Activated T-cell treated with anti-CD3 and anti-CD28 coated beads for 1 hour (primary cell): ENCODE results near the gene FAM193A.
A peak's percentile ranks its signal among the peaks of the same experiment; 100 is the strongest.
"Not testable (repeated sequence)": the region's sequence is repeated elsewhere in the genome, so short reads cannot be mapped to it uniquely, and the experiment has no call there.

Experiments used
- DNase-seq: peaks from one replicate; pipeline ENCODE4 v3.0.0-alpha.2; 2020; ENCODE audit warnings: low read depth

FAM193A gene

GRCh38 chr4:2754848-2755819 lies 218.7 kb downstream of the FAM193A start:
- DNase-seq, result no peak

- DNase-seq, result peak; percentile 71
Observed at GRCh38 chr4:2755821-2756690, 219.6 kb downstream of the FAM193A start, which contains the start of gene TNIP2. TSS of gene TNIP2 (minus strand) at chr4:2756336. CDS start at chr4:2756289, 47 bp downstream.

- no peak for DNase-seq
Observed at GRCh38 chr4:2756691-2757350, 220.4 kb downstream of the FAM193A start.

GRCh38 chr4:2757426-2757825 lies 221.0 kb downstream of the FAM193A start:
- no peak for DNase-seq

- no peak for DNase-seq
Observed at GRCh38 chr4:2761035-2761923, 224.8 kb downstream of the FAM193A start.

GRCh38 chr4:2762048-2762447 lies 225.6 kb downstream of the FAM193A start:
- DNase-seq, result no peak

- not testable (repeated sequence) for DNase-seq
Observed at GRCh38 chr4:2762486-2763370, 226.3 kb downstream of the FAM193A start.

GRCh38 chr4:2763511-2763967 lies 227.1 kb downstream of the FAM193A start:
- DNase-seq, result no peak

GRCh38 chr4:2765832-2766526 lies 229.5 kb downstream of the FAM193A start:
- DNase-seq, result no peak

GRCh38 chr4:2767046-2767704 lies 230.7 kb downstream of the FAM193A start:
- no peak for DNase-seq

GRCh38 chr4:2767705-2768074 lies 231.2 kb downstream of the FAM193A start:
- DNase-seq, result no peak

GRCh38 chr4:2768124-2768523 lies 231.7 kb downstream of the FAM193A start:
- DNase-seq, result no peak

- no peak for DNase-seq
Observed at GRCh38 chr4:2768921-2769336, 232.5 kb downstream of the FAM193A start.

- DNase-seq, result no peak
Observed at GRCh38 chr4:2771264-2771663, 234.8 kb downstream of the FAM193A start.

GRCh38 chr4:2780643-2781042 lies 244.2 kb downstream of the FAM193A start:
- DNase-seq, result not testable (repeated sequence)

- DNase-seq, result no peak
Observed at GRCh38 chr4:2781911-2782310, 245.5 kb downstream of the FAM193A start.
